Measurements from ENCODE around the gene COL4A5.
"Not testable (repeated sequence)": the region's sequence is repeated elsewhere in the genome, so short reads cannot be mapped to it uniquely, and the experiment has no call there.

COL4A5 gene

DNA sequence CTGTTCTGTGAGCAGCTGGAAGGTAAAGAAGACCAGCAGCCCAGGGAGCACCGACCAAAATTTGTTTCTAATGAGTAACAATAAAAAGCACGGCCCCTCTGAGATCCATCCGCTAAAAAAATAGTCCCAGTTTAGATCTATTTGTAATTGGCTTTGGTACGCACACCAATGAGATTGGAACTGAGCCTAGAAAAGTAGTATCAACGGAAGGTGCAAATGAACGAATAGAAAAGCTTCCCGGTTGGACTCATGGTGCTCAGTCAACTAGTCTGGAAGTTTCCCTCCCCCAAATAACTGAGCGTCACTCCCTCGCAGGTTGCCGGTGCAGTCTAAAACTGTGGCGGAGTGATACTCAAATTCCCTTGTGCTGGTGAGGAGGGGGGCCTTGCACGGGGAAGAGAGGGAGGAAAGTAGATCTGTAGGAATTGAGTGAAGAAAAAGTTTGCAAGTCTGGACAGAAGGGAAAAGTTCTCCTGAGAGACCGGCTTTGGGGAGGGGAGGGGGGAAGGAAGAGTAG lies at the start of gene COL4A5:
Gene COL4A5 (plus strand): TSS at position 413 of the 517 bp plus-strand sequence. CDS start 288 bp downstream, outside the sequence.
- no peak for DNase-seq

GRCh38 chrX:108390976-108391717 lies 48.5 kb upstream of the COL4A5 start:
- not testable (repeated sequence) for DNase-seq

GRCh38 chrX:108396188-108396891 lies 43.3 kb upstream of the COL4A5 start:
- DNase-seq = no peak

DNA sequence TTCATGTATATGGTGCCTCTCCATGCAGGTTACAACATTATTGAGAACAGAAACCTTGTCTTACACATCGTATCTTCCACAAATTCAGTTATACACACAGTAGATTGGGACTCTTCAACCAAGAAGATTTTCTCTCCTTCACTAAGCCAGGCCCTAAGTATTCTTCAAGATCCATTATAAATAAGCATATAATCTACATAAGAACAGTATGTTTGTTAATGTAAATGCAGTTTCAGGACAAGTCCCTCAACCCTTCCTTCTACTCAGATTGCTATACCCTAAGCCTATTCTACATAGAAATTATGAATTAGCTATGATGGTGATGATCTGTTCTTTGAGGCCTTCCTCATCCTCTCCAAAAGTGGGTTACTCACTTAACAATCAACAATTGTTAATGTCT lies 42.7 kb upstream of the COL4A5 start:
- DNase-seq = no peak

GRCh38 chrX:108397627-108398391 lies 41.8 kb upstream of the COL4A5 start:
- DNase-seq = no peak

GRCh38 chrX:108399418-108400165 lies 40.0 kb upstream of the COL4A5 start:
- no peak for DNase-seq

DNA sequence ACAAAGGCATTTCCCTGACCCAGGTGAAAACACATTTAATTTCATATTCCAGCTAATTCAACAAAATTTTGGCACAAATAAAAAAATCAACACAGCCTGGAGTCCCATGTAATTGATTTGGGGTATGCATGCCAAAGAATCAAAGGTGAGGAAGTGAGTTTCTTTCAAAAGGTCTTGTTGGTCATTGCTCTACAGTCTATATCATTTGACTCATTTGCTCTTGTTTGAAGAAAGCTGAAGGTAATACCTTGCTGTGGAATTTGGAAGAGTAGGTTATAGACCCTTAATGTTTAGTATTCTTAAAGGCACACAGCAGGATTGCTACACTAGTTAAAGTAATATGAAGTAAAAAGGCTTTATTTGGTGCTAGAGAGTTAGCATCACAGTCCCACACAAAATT lies 26.9 kb upstream of the COL4A5 start:
- no peak for DNase-seq

GRCh38 chrX:108415146-108415545 lies 24.5 kb upstream of the COL4A5 start:
- no peak for DNase-seq

GRCh38 chrX:108415891-108416290 lies 23.7 kb upstream of the COL4A5 start:
- DNase-seq = no peak

GRCh38 chrX:108417257-108417656 lies 22.4 kb upstream of the COL4A5 start:
- no peak for DNase-seq

GRCh38 chrX:108419401-108419800 lies 20.2 kb upstream of the COL4A5 start:
- no peak for DNase-seq

DNA sequence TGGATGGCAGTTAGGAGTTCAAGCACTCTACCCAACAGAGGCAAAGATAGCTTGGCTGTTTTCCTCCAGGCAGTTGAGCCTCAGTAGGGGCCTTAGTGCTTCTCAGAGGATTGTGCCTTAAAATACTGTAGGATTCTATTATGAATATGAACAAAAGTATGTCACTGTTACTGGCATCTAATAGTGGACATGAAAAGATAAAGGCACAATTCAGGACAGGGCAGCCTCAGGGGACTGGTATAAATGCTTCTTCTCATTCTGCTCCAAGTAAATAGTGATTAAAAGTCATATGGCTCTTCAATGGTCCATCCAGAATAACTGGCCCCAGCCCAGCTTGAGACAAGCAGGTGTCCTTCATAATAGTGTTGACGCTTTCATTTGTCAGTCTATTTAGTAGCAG lies 19.2 kb upstream of the COL4A5 start:
- no peak for DNase-seq

DNA sequence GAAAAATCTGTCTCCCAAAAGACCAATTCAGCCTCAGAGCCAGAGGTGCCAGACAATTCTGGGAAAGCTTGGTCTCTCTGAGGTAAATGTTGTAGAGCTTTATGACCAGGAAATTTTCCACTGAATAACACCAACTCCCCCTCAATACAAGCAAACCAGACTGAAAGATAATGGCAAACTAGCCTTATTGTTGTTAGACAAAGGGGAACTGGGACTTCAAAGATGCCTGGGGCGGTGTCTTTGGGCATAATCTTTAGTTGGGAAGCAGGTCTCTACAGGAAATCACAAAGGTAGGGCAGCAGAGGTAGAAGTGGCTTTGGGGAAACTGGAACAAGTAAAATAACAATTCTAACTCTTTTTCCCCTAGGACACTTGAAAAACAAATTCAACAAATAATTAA lies 13.4 kb upstream of the COL4A5 start:
- no peak for DNase-seq

DNA sequence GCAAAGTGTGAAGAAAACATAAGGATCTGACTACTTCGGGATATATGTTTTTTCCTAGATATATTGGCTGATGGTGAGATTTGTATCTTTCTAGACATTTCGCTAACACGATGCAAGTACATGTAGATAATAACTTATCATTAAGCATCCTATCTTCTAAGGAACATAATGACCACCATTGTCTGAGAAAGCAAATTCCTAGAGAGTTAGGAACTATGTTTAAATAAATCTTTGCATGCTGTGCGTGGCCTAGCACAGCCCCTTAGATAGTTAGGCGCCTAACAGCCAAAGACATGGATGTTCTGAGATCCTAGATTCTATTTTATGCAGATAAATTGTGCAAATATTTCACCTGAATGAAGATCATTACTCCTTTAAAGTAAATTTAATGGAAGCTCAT lies 4.4 kb upstream of the COL4A5 start:
- no peak for DNase-seq

DNA sequence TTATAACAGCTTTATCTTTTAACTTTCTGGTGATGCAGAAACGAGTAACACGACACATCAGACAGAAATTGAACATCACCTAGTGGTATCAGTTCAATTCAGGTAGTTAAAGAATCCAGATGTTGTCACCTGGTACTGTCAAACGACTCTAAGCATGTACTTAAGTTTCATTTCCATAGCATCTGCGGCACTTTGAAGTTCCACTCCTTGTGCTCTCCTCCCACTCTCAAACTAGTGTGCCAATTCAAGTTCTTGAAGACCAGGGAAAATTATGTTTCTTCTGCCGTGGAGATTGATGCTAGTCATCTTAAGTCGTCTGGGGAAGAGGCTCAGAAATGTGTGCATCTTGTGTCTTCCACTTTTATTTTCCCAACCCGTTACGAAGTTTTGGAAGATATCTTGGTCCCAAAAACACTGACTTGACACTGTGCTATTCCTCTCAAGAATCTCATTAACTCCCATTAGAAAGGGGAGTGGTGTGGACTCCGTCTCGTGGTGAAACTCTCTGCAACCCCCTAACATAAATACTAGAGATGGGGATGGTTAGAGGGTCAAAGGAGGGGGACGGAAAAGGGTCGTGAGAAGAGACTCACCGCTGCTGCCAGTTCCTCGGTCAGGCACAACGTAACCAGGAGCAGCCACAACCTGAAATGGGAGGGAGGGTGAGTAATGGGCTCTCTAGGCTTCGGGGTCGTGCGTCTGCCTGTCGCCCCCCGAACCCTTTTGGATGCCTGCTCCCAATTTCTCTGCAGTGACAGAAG lies 2.1 kb upstream of the COL4A5 start:
- DNase-seq = no peak

- DNase-seq = no peak
These were observed 1.5 kb upstream of the COL4A5 start, which contains the start of gene COL4A6 for GRCh38 chrX:108438110-108438623. Gene COL4A6 (minus strand): TSS chrX:108438422. CDS start chrX:108438196, 226 bp downstream.

DNA sequence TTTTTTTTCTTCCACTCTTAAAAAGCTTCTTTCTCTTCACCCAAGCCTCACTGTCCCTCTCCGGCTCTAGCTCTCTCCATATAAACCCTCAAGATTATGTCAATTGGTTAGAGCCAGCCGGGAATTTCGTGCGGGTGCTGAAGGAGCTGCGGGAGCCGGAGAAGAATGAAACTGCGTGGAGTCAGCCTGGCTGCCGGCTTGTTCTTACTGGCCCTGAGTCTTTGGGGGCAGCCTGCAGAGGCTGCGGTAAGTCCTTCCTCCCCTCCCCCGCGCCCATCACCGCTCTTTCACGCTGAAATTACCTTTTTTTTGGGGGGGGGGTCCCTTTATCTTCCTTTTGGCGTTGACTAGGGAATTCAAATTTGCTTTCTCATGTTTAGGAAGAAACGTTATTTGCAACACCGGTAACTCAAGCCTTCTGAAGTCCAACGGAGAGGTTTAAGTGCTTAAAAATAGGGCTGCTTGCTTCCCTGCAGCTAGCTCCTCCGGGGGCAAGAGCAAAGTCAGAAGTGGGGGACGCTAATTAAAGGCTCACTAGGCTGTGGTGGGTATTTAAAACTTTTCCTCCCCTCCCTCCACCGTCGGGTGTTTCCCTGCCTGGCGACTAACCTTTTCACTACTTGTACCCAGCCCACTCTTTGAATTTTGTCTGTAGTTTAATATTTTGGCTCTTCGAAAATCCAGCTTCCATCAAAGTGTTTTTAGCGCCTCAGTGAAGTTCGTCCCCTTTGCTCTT lies 491 bp downstream of the COL4A5 start:
- no peak for DNase-seq

DNA sequence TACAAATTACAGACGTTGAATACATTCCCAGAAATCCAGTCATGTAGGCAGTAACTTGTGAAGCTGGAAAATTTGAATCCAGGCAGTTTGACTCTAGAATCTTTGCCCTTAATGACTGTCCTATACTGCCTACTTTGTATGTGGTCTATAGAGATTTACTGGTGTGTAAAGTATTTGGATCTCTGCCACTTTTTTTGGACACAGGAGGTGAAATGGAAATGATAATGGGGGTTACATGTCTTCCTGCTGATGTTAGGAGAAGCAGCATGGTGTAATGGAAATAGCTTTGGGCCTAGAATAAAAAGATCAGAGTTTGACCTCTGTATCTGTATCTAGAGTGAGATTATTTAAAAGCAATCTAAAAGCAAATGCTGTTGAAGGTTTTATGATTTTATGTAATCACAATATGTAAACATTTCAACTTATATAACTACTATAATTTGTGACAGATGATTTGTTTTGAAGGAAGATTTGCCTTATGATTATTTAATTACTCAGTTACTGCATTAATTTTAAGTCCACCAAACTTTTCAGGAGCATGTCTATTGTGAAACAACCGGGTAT lies 3.3 kb downstream of the COL4A5 start:
- no peak for DNase-seq

DNA sequence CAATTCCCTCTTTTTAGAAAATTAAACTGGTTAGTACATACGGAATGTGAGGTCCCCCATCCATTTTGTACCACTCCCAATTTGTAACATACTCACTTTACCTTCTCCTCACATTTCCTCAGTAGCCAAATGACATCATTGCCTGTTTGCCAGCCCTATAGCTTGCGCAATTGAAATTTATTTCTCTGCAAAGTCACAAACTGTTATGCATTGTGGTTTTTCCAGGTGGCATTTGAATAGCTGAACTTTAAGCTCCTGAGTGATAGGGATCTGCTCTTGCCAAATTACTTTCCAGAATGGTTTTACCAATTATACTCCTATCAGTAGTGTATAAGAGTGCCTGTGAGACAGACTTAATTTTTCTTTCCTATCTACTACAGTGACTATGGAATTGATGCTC lies 7.7 kb downstream of the COL4A5 start:
- no peak for DNase-seq

- DNase-seq = no peak
These were observed 14.2 kb downstream of the COL4A5 start for GRCh38 chrX:108453841-108454240.
